ENCODE data around the gene BLVRA.

Gene BLVRA

GRCh38 chr7:43834463-43835251, 76.2 kb downstream of the BLVRA start:
- TF ChIP-seq, protein P1, sequence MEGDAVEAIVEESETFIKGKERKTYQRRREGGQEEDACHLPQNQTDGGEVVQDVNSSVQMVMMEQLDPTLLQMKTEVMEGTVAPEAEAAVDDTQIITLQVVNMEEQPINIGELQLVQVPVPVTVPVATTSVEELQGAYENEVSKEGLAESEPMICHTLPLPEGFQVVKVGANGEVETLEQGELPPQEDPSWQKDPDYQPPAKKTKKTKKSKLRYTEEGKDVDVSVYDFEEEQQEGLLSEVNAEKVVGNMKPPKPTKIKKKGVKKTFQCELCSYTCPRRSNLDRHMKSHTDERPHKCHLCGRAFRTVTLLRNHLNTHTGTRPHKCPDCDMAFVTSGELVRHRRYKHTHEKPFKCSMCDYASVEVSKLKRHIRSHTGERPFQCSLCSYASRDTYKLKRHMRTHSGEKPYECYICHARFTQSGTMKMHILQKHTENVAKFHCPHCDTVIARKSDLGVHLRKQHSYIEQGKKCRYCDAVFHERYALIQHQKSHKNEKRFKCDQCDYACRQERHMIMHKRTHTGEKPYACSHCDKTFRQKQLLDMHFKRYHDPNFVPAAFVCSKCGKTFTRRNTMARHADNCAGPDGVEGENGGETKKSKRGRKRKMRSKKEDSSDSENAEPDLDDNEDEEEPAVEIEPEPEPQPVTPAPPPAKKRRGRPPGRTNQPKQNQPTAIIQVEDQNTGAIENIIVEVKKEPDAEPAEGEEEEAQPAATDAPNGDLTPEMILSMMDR (IDR thresholded peaks at IDR 0.05): no peak

DNA sequence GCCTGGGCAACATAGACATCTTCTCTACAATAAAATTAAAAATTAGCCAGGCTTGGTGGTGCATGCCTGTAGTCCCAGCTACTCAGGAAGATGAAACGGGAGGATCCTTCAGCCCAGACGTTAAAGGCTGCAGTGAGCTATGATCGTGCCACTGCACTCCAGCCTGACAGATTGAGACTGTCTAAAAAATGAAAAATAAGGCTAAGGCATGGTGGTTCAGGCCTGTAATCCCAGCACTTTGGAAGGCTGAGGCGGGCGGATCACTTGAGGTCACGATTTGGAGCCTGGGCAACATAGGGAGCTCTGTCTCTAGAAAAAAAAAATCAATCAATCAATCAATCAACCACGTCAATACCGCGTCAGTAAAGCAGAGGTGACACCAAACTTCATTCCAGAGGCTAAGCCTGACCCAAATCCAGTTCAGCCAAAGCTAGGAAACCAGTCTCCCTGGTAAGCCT, 79.8 kb downstream of the BLVRA start:
- TF ChIP-seq, protein P1 (IDR thresholded peaks at IDR 0.05): no peak

- TF ChIP-seq, protein P1 (IDR thresholded peaks at IDR 0.05): no peak
These were observed 84.8 kb downstream of the BLVRA start for GRCh38 chr7:43843296-43843695.

- TF ChIP-seq, protein P1 (IDR thresholded peaks at IDR 0.05): no peak
These were observed 85.8 kb downstream of the BLVRA start for GRCh38 chr7:43844257-43844656.

GRCh38 chr7:43844662-43845061, 86.2 kb downstream of the BLVRA start:
- TF ChIP-seq, protein P1 (IDR thresholded peaks at IDR 0.05): no peak

DNA sequence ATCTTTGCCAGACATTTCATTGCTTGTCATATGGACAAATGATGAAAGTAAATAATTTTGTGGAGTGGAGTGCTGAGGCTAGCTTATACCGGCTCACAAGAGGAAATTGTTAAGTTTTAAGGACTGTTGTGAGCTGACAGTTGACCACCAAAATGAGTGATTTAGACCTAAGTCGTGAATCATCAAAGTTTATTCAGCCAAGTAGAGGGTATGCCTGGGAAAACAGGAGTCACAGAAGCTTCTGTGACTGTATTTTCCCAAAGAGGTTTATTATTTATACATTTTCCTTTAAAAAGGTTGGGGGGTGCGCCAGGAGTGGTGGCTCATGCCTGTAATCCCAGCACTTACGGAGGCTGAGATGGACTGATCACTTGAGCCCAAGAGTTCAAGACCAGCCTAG, 89.0 kb downstream of the BLVRA start:
- TF ChIP-seq, protein P1 (IDR thresholded peaks at IDR 0.05): no peak

GRCh38 chr7:43849047-43849446, 90.6 kb downstream of the BLVRA start:
- TF ChIP-seq, protein P1 (IDR thresholded peaks at IDR 0.05): no peak

All from LNCAP (cell line).